Activated naive CD8-positive, alpha-beta T cell treated with anti-CD3 and anti-CD28 coated beads, Interleukin-2, amount 50 U/mL, for 24 hours (primary cell): Measurements from ENCODE around the gene RASGRF2.
A peak's percentile ranks its signal among the peaks of the same experiment; 100 is the strongest.

Experiments
- ATAC-seq: fragments of 150-1000 bp; cut with Tn5 transposase; one replicate; pipeline ENCODE4 v1.10.0; 2021
- DNase-seq: peaks from one replicate; pipeline ENCODE4 v3.0.0; 2021
- H3K27ac Mint-ChIP-seq: one replicate; pipeline ENCODE4 v1.8.0; 2021; ENCODE audit warnings: mild to moderate bottlenecking, mixed read lengths
- H3K27me3 Mint-ChIP-seq: one replicate; pipeline ENCODE4 v1.8.0; 2021; ENCODE audit warnings: mixed read lengths
- H3K36me3 Mint-ChIP-seq: one replicate; pipeline ENCODE4 v1.8.0; 2021; ENCODE audit warnings: low read depth, mixed read lengths
- H3K4me1 Mint-ChIP-seq: one replicate; pipeline ENCODE4 v1.8.0; 2021; ENCODE audit warnings: mixed read lengths
- H3K4me3 Mint-ChIP-seq: one replicate; pipeline ENCODE4 v1.8.0; 2021; ENCODE audit warnings: mild to moderate bottlenecking, moderate library complexity, mixed read lengths
- H3K9me3 Mint-ChIP-seq: one replicate; pipeline ENCODE4 v1.8.0; 2021; ENCODE audit warnings: mixed read lengths

RASGRF2 gene

GRCh38 chr5:81194633-81195334 is 234.6 kb downstream of the RASGRF2 start:
- Mint-ChIP-seq H3K9me3 (no peaks in the 10 kb centered on the region), H3K27me3 (peaks cover 3% of the 10 kb centered on the region), H3K4me3 (peak overlapping the region; percentile 48), H3K27ac (no peak overlapping the region), H3K4me1 (peaks cover 8% of the 10 kb centered on the region), H3K36me3 (no peaks in the 10 kb centered on the region)
- peak; percentile 88 for DNase-seq
- ATAC-seq, result peak; percentile 98

- DNase-seq (no peak), ATAC-seq (no peak)
- H3K4me3 Mint-ChIP-seq, result peak overlapping the region; percentile 48
- H3K27ac Mint-ChIP-seq, result no peak overlapping the region
- no peaks in the 10 kb centered on the region for H3K9me3 Mint-ChIP-seq
- H3K27me3 Mint-ChIP-seq, result peaks cover 3% of the 10 kb centered on the region
- H3K36me3 Mint-ChIP-seq, result no peaks in the 10 kb centered on the region
- peaks cover 8% of the 10 kb centered on the region for H3K4me1 Mint-ChIP-seq
These were observed 235.3 kb downstream of the RASGRF2 start for GRCh38 chr5:81195335-81195929.

GRCh38 chr5:81202655-81203054 is 242.5 kb downstream of the RASGRF2 start:
- no peak for DNase-seq
- Mint-ChIP-seq H3K27me3 (no peaks in the 10 kb centered on the region), H3K4me1 (peaks cover 2% of the 10 kb centered on the region), H3K4me3 (no peak overlapping the region), H3K36me3 (no peaks in the 10 kb centered on the region), H3K9me3 (no peaks in the 10 kb centered on the region), H3K27ac (no peak overlapping the region)
- ATAC-seq, result no peak

GRCh38 chr5:81203729-81204128 is 243.6 kb downstream of the RASGRF2 start:
- Mint-ChIP-seq H3K4me3 (no peak overlapping the region), H3K36me3 (no peaks in the 10 kb centered on the region), H3K9me3 (no peaks in the 10 kb centered on the region), H3K27me3 (no peaks in the 10 kb centered on the region), H3K4me1 (peaks cover 2% of the 10 kb centered on the region), H3K27ac (no peak overlapping the region)
- DNase-seq (no peak), ATAC-seq (no peak)

- no peak overlapping the region for H3K27ac Mint-ChIP-seq
- no peaks in the 10 kb centered on the region for H3K27me3 Mint-ChIP-seq
- ATAC-seq (no peak), DNase-seq (no peak)
- no peaks in the 10 kb centered on the region for H3K9me3 Mint-ChIP-seq
- peaks cover 5% of the 10 kb centered on the region for H3K36me3 Mint-ChIP-seq
- H3K4me1 Mint-ChIP-seq, result peaks cover 6% of the 10 kb centered on the region
- H3K4me3 Mint-ChIP-seq, result no peak overlapping the region
These were observed 244.0 kb downstream of the RASGRF2 start for GRCh38 chr5:81204205-81204604.

- H3K4me1 Mint-ChIP-seq, result peaks cover 13% of the 10 kb centered on the region
These were observed 244.9 kb downstream of the RASGRF2 start for GRCh38 chr5:81205058-81205457.

GRCh38 chr5:81207009-81207408 is 246.8 kb downstream of the RASGRF2 start:
- no peak for DNase-seq
- Mint-ChIP-seq H3K36me3 (peaks cover 11% of the 10 kb centered on the region), H3K4me3 (no peak overlapping the region), H3K27me3 (no peaks in the 10 kb centered on the region), H3K9me3 (no peaks in the 10 kb centered on the region), H3K27ac (no peak overlapping the region), H3K4me1 (peaks cover 24% of the 10 kb centered on the region)
- no peak for ATAC-seq

More at GRCh38 chr5:81205058-81205457, 244.9 kb downstream of the RASGRF2 start:
- Mint-ChIP-seq H3K36me3 (peaks cover 7% of the 10 kb centered on the region), H3K27ac (no peak overlapping the region), H3K4me3 (no peak overlapping the region), H3K27me3 (no peaks in the 10 kb centered on the region), H3K9me3 (no peaks in the 10 kb centered on the region)
- DNase-seq (no peak), ATAC-seq (no peak)

GRCh38 chr5:81208904-81209303 is 248.7 kb downstream of the RASGRF2 start:
- no peak overlapping the region for H3K27ac Mint-ChIP-seq
- H3K36me3 Mint-ChIP-seq, result peaks cover 11% of the 10 kb centered on the region
- no peaks in the 10 kb centered on the region for H3K9me3 Mint-ChIP-seq
- H3K4me3 Mint-ChIP-seq, result no peak overlapping the region
- peaks cover 25% of the 10 kb centered on the region for H3K4me1 Mint-ChIP-seq
- DNase-seq (no peak), ATAC-seq (no peak)
- H3K27me3 Mint-ChIP-seq, result no peaks in the 10 kb centered on the region

GRCh38 chr5:81209386-81209785 is 249.2 kb downstream of the RASGRF2 start:
- Mint-ChIP-seq H3K9me3 (no peaks in the 10 kb centered on the region), H3K36me3 (peaks cover 11% of the 10 kb centered on the region), H3K4me1 (peaks cover 25% of the 10 kb centered on the region), H3K27ac (peak overlapping the region; percentile 18), H3K4me3 (no peak overlapping the region), H3K27me3 (no peaks in the 10 kb centered on the region)
- DNase-seq (no peak), ATAC-seq (no peak)

- peak; percentile 84 for ATAC-seq
- peaks cover 11% of the 10 kb centered on the region for H3K36me3 Mint-ChIP-seq
- no peaks in the 10 kb centered on the region for H3K9me3 Mint-ChIP-seq
- H3K27ac Mint-ChIP-seq, result peak overlapping the region; percentile 18
- no peaks in the 10 kb centered on the region for H3K27me3 Mint-ChIP-seq
- H3K4me1 Mint-ChIP-seq, result peaks cover 25% of the 10 kb centered on the region
- DNase-seq, result peak; percentile 8
- no peak overlapping the region for H3K4me3 Mint-ChIP-seq
These were observed 249.8 kb downstream of the RASGRF2 start for GRCh38 chr5:81209869-81210493.

- Mint-ChIP-seq H3K27ac (peak overlapping the region; percentile 47), H3K27me3 (no peaks in the 10 kb centered on the region), H3K4me3 (no peak overlapping the region), H3K4me1 (peaks cover 25% of the 10 kb centered on the region), H3K9me3 (no peaks in the 10 kb centered on the region), H3K36me3 (peaks cover 13% of the 10 kb centered on the region)
- ATAC-seq (no peak), DNase-seq (peak; percentile 11)
These were observed 252.1 kb downstream of the RASGRF2 start for GRCh38 chr5:81212211-81212751.

- H3K36me3 Mint-ChIP-seq, result peaks cover 14% of the 10 kb centered on the region
- no peaks in the 10 kb centered on the region for H3K27me3 Mint-ChIP-seq
- no peak overlapping the region for H3K27ac Mint-ChIP-seq
- ATAC-seq, result no peak
- H3K4me3 Mint-ChIP-seq, result no peak overlapping the region
- H3K9me3 Mint-ChIP-seq, result no peaks in the 10 kb centered on the region
- peaks cover 25% of the 10 kb centered on the region for H3K4me1 Mint-ChIP-seq
- DNase-seq, result no peak
These were observed 252.9 kb downstream of the RASGRF2 start for GRCh38 chr5:81213070-81213469.

GRCh38 chr5:81214848-81215247 is 254.7 kb downstream of the RASGRF2 start:
- H3K4me1 Mint-ChIP-seq, result peaks cover 15% of the 10 kb centered on the region

GRCh38 chr5:81216152-81216551 is 256.0 kb downstream of the RASGRF2 start:
- peaks cover 12% of the 10 kb centered on the region for H3K36me3 Mint-ChIP-seq
- peaks cover 8% of the 10 kb centered on the region for H3K4me1 Mint-ChIP-seq
- DNase-seq (no peak), ATAC-seq (no peak)
- H3K9me3 Mint-ChIP-seq, result no peaks in the 10 kb centered on the region
- H3K27ac Mint-ChIP-seq, result no peak overlapping the region
- no peak overlapping the region for H3K4me3 Mint-ChIP-seq
- no peaks in the 10 kb centered on the region for H3K27me3 Mint-ChIP-seq

More at GRCh38 chr5:81214848-81215247, 254.7 kb downstream of the RASGRF2 start:
- H3K36me3 Mint-ChIP-seq, result peaks cover 11% of the 10 kb centered on the region
- H3K4me3 Mint-ChIP-seq, result no peak overlapping the region
- no peak overlapping the region for H3K27ac Mint-ChIP-seq
- DNase-seq (no peak), ATAC-seq (no peak)
- H3K9me3 Mint-ChIP-seq, result no peaks in the 10 kb centered on the region
- H3K27me3 Mint-ChIP-seq, result no peaks in the 10 kb centered on the region

- H3K4me3 Mint-ChIP-seq, result no peak overlapping the region
- H3K27ac Mint-ChIP-seq, result no peak overlapping the region
- no peak for ATAC-seq
- no peaks in the 10 kb centered on the region for H3K27me3 Mint-ChIP-seq
- no peak for DNase-seq
- no peaks in the 10 kb centered on the region for H3K4me1 Mint-ChIP-seq
- H3K36me3 Mint-ChIP-seq, result peaks cover 13% of the 10 kb centered on the region
- no peaks in the 10 kb centered on the region for H3K9me3 Mint-ChIP-seq
These were observed 259.2 kb downstream of the RASGRF2 start for GRCh38 chr5:81219389-81219788.
